A673 (cell line): ENCODE results near the gene LIN54. TPM values are rescaled to one million over a fixed set of nuclear protein-coding genes. Genes with fewer than 3 reads are reported as not detected.

Experiments used
- BruUV-seq: library from RNA; stranded (reverse); fragments of 400-500 nt; replicated peaks from 2 replicates; lab custom pipeline; 2021; lab: Mats Ljungman, UMichigan
- CTCF ChIA-PET: fragments of 300-600 bp; sonication (Branson Sonifier 250); formaldehyde crosslinking; loops from one replicate; lab custom pipeline; 2022; ENCODE audit warnings: antibody characterized with exemption; lab: Charles Lee
- POLR2A ChIA-PET: fragments of 300-600 bp; sonication (Branson Sonifier 250); formaldehyde crosslinking; loops from one replicate; lab custom pipeline; 2022; ENCODE audit warnings: antibody characterized with exemption; ENCODE audit not compliant: low non-redundant PET; lab: Charles Lee
- DNase-seq: peaks from one replicate; pipeline ENCODE4 v3.0.0-alpha.2; 2015; ENCODE audit warnings: low spot score
- H3K27ac ChIP-seq: fragments of 200-600 bp; sonication (generic); 2 replicates; pipeline ENCODE4 v1.5.1; 2016; ENCODE audit warnings: mixed run types, low read depth, mild to moderate bottlenecking, mixed read lengths, antibody characterized with exemption, low read length; ENCODE audit not compliant: poor library complexity, severe bottlenecking
- H3K27me3 ChIP-seq: fragments of 200-600 bp; sonication (generic); replicated peaks from 2 replicates; pipeline ENCODE4 v1.6.1; 2017; ENCODE audit warnings: mixed run types, low read depth, mild to moderate bottlenecking, mixed read lengths, antibody characterized with exemption, low read length; ENCODE audit not compliant: insufficient read depth, poor library complexity
- H3K36me3 ChIP-seq: fragments of 200-600 bp; sonication (generic); 2 replicates; pipeline ENCODE4 v1.6.1; 2016; ENCODE audit warnings: mixed run types, mild to moderate bottlenecking, mixed read lengths, antibody characterized with exemption, low read length; ENCODE audit not compliant: insufficient read depth, poor library complexity, severe bottlenecking
- H3K4me1 ChIP-seq: fragments of 200-600 bp; sonication (generic); 2 replicates; pipeline ENCODE4 v1.6.1; 2017; ENCODE audit warnings: mixed run types, mild to moderate bottlenecking, mixed read lengths, antibody characterized with exemption, low read length; ENCODE audit not compliant: insufficient read depth, poor library complexity, severe bottlenecking
- H3K4me3 ChIP-seq: fragments of 200-600 bp; sonication (generic); 2 replicates; pipeline ENCODE4 v1.5.1; 2016; ENCODE audit warnings: low read depth, mixed run types, mild to moderate bottlenecking, mixed read lengths, low read length; ENCODE audit not compliant: poor library complexity, severe bottlenecking
- H3K9me3 ChIP-seq: fragments of 200-600 bp; sonication (generic); 2 replicates; pipeline ENCODE4 v1.6.1; 2016; ENCODE audit warnings: mixed run types, low read depth, mild to moderate bottlenecking, mixed read lengths, antibody characterized with exemption, low read length; ENCODE audit not compliant: poor library complexity, severe bottlenecking
- EZH2 ChIP-seq: fragments of 200-600 bp; sonication (generic); IDR thresholded peaks from 2 replicates; pipeline ENCODE4 v1.6.1; 2017; ENCODE audit warnings: borderline replicate concordance, low read depth, mild to moderate bottlenecking, mixed read lengths, antibody characterized with exemption, low read length; ENCODE audit not compliant: poor library complexity, severe bottlenecking
- intact Hi-C: fragments of 100-400 bp; cut with micrococcal nuclease; formaldehyde crosslinking; loops from one replicate; pipeline ENCODE4 v1.10.0; 2022; ENCODE audit not compliant: unreplicated experiment
- total RNA-seq: library from RNA; stranded (reverse); gene quantifications from 2 replicates; pipeline ENCODE4 v1.2.3, GENCODE V29; 2021
- TF ChIP-seq, protein P1 (sequence below): fragments of 300-800, 200-600 bp; sonication (generic); conservative IDR thresholded peaks from 2 replicates; pipeline ENCODE4 v1.5.1; 2017; ENCODE audit warnings: low read depth, mild to moderate bottlenecking, antibody characterized with exemption, low read length, moderate library complexity, mixed read lengths

The LIN54 gene
- total RNA-seq, 1 experiment from 2014 or later, result 16.0 TPM

DNA sequence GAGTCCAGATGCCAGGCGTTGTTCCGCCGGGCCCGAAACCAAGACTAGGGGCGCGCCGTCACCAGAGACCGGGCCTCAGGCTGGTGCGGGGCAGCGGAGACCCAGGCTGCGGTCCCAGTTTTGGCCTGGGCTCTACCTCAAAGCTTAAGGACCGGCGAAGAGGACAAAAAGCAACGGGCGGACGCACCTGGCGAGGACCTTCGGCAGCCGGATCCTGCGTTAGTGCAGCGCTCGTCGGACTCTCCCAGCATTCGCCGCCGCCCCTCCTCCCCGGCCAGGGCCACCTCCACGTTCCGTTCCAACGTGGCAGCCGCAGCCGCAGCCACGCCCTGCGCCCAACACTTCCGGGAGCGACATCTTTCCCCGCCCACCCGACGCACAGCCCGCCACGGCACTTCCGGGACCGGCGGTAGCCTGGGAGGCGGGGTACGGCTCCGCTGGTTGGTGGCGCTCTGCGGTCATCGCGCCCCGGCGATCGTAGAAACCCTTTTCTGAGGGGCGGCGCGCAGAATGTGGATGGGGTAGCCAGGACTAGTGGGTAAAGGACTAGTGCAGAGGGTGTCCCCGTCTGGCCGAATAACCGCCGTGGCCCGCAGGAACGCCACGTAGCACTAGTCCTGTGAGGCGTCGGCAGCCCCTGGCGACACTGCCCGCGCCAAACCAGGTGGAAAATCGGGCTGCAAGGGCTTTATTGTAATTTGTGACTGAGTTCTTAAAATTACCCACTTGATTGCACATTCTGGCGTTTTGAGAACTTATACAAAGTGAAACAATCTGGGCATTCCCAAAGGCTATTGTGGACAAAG lies 119.5 kb downstream of the LIN54 start, which contains the start of gene SEC31A:
Gene SEC31A (minus strand): TSS at position 253 of the 806 bp plus-strand sequence. CDS start 9,217 bp downstream, outside the sequence.
- H3K4me3 ChIP-seq, result peak within 1 kb of the TSS; percentile 82
- intact Hi-C loops, result no loop called here
- H3K27me3 ChIP-seq, result no peaks in the 10 kb centered on the region
- no TSS peak for BruUV-seq
- DNase-seq, result peak; percentile 91
- H3K9me3 ChIP-seq, result no peaks in the 10 kb centered on the region
- ChIA-PET POLR2A (no interaction called here), CTCF (interaction anchor here (0.5 kb wide), 1 partner anchor 428 kb away, joined by 6 read pairs; no protein-coding TSS in a partner anchor)
- H3K36me3 ChIP-seq, result peaks cover 22% of the 10 kb centered on the region
- TF ChIP-seq EZH2, result no peak
- TF ChIP-seq, protein P1, sequence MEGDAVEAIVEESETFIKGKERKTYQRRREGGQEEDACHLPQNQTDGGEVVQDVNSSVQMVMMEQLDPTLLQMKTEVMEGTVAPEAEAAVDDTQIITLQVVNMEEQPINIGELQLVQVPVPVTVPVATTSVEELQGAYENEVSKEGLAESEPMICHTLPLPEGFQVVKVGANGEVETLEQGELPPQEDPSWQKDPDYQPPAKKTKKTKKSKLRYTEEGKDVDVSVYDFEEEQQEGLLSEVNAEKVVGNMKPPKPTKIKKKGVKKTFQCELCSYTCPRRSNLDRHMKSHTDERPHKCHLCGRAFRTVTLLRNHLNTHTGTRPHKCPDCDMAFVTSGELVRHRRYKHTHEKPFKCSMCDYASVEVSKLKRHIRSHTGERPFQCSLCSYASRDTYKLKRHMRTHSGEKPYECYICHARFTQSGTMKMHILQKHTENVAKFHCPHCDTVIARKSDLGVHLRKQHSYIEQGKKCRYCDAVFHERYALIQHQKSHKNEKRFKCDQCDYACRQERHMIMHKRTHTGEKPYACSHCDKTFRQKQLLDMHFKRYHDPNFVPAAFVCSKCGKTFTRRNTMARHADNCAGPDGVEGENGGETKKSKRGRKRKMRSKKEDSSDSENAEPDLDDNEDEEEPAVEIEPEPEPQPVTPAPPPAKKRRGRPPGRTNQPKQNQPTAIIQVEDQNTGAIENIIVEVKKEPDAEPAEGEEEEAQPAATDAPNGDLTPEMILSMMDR, result no peak
- peak within 1 kb of the TSS; percentile 88 for H3K27ac ChIP-seq
- H3K4me1 ChIP-seq, result no peaks in the 10 kb centered on the region

DNA sequence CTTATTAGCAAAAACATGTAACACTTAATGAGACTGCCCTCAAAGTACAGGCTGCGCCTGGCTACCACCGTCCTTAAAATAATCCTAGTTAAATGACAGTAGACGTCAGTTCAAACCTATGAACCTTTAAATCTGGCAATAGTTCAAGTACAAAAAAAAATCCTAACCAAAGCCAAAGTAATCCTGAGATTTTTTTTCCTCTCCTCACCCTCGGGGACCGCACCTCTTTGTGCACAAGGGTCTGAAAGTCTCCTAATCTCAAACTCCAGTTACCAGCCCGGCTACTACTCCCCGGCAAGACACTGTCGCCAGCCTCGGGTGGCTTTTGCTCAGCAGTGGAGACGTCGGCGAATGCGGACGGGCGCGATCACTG lies 120.1 kb downstream of the LIN54 start:
- peak overlapping the region; percentile 88 for H3K27ac ChIP-seq
- no peaks in the 10 kb centered on the region for H3K9me3 ChIP-seq
- no peaks in the 10 kb centered on the region for H3K27me3 ChIP-seq
- POLR2A ChIA-PET, result no interaction called here
- no peak for DNase-seq
- H3K36me3 ChIP-seq, result peaks cover 22% of the 10 kb centered on the region
- BruUV-seq, result no TSS peak
- TF ChIP-seq, protein P1, result no peak
- no peak for TF ChIP-seq EZH2
- no peaks in the 10 kb centered on the region for H3K4me1 ChIP-seq
- CTCF ChIA-PET, result no interaction called here
- intact Hi-C loops, result no loop called here
- peak overlapping the region; percentile 82 for H3K4me3 ChIP-seq

DNA sequence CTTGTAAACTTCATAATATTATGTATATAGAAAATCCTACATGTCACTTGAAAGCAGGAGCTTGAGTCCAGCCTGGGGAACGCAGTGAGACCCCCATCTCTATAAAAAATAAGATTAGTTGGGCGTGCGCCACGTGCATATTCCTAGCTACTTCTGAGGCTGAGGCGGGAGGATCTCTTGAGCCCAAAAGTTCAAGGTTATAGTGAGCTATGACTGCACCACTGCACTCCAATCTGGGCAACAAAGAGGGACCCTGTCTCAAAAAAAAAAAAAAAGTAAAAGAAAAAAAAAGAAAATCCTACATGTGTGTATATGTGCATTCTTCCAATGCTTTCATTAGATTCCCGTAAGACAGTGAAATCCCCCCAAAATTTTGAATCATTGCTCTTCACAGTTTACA lies 121.3 kb downstream of the LIN54 start:
- no peak overlapping the region for H3K27ac ChIP-seq
- ChIA-PET CTCF (interaction anchor here (0.7 kb wide), 2 partner anchors 395 to 415 kb away, joined by 5 to 9 read pairs; partner anchors contain the start of gene COQ2), POLR2A (no interaction called here)
- peak overlapping the region; percentile 82 for H3K4me3 ChIP-seq
- H3K9me3 ChIP-seq, result no peaks in the 10 kb centered on the region
- no peaks in the 10 kb centered on the region for H3K4me1 ChIP-seq
- H3K27me3 ChIP-seq, result no peaks in the 10 kb centered on the region
- intact Hi-C loops, result no loop called here
- no peak for TF ChIP-seq EZH2
- TF ChIP-seq, protein P1, result no peak
- peaks cover 15% of the 10 kb centered on the region for H3K36me3 ChIP-seq
- no peak for DNase-seq
- TSS peak; percentile 35 for BruUV-seq
